Neural progenitor cell (in vitro differentiated cells): Measurements from ENCODE around the gene DNAJC24. TPM values are rescaled to one million over a fixed set of nuclear protein-coding genes. Genes with fewer than 3 reads are reported as not detected.

Source experiments
- DNase-seq: peaks from one replicate; pipeline ENCODE4 v3.0.0-alpha.2; 2016; ENCODE audit warnings: low spot score
- H2AFZ ChIP-seq: fragments of 200-600 bp; sonication (generic); replicated peaks from 2 replicates; pipeline ENCODE4 v1.6.1; 2016; ENCODE audit warnings: antibody characterized with exemption
- H3F3A ChIP-seq: fragments of 200-600 bp; sonication (generic); 2 replicates; pipeline ENCODE4 v1.6.1; 2016; ENCODE audit warnings: antibody characterized with exemption, low read depth
- H3K27ac ChIP-seq: fragments of 200-600 bp; sonication (generic); 2 replicates; pipeline ENCODE4 v1.5.1; 2016; ENCODE audit warnings: mild to moderate bottlenecking
- H3K27me3 ChIP-seq: fragments of 200-600 bp; sonication (generic); 2 replicates; pipeline ENCODE4 v1.6.1; 2016; ENCODE audit warnings: mild to moderate bottlenecking, moderate library complexity
- H3K36me3 ChIP-seq: fragments of 200-600 bp; sonication (generic); 2 replicates; pipeline ENCODE4 v1.5.1; 2016
- H3K4me1 ChIP-seq: fragments of 200-600 bp; sonication (generic); 2 replicates; pipeline ENCODE4 v1.6.1; 2016; ENCODE audit warnings: mixed run types
- H3K4me2 ChIP-seq: fragments of 200-600 bp; sonication (generic); 2 replicates; pipeline ENCODE4 v1.6.1; 2016
- H3K4me3 ChIP-seq: fragments of 200-600 bp; sonication (generic); 2 replicates; pipeline ENCODE4 v1.5.1; 2016
- H3K79me2 ChIP-seq: fragments of 200-600 bp; sonication (generic); 2 replicates; pipeline ENCODE4 v1.6.1; 2016; ENCODE audit warnings: low read depth
- H3K9ac ChIP-seq: fragments of 200-600 bp; sonication (generic); 2 replicates; pipeline ENCODE4 v1.6.1; 2016
- H3K9me3 ChIP-seq: fragments of 200-600 bp; sonication (generic); 2 replicates; pipeline ENCODE4 v1.5.1; 2016; ENCODE audit warnings: low read depth
- H4K20me1 ChIP-seq: fragments of 200-600 bp; sonication (generic); 2 replicates; pipeline ENCODE4 v1.6.1; 2016; ENCODE audit warnings: low read depth
- H3K27ac Mint-ChIP-seq: 3 replicates; pipeline ENCODE4 v1.8.0; 2021; ENCODE audit warnings: mixed read lengths
- H3K27me3 Mint-ChIP-seq: 2 replicates; pipeline ENCODE4 v1.8.0; 2022; ENCODE audit warnings: low read depth, mild to moderate bottlenecking, inconsistent platforms, moderate library complexity, mixed read lengths; ENCODE audit not compliant: insufficient read depth
- H3K36me3 Mint-ChIP-seq: 3 replicates; pipeline ENCODE4 v1.8.0; 2021; ENCODE audit warnings: mixed read lengths
- H3K4me1 Mint-ChIP-seq: 3 replicates; pipeline ENCODE4 v1.8.0; 2021; ENCODE audit warnings: mixed read lengths
- H3K4me3 Mint-ChIP-seq: 3 replicates; pipeline ENCODE4 v1.8.0; 2021; ENCODE audit warnings: mild to moderate bottlenecking, moderate library complexity, mixed read lengths
- H3K9me3 Mint-ChIP-seq: 3 replicates; pipeline ENCODE4 v1.8.0; 2020; ENCODE audit warnings: mixed read lengths
- CTCF ChIP-seq: fragments of 200-600 bp; sonication (generic); IDR thresholded peaks from 2 replicates; pipeline ENCODE4 v1.5.1; 2017; ENCODE audit warnings: antibody characterized with exemption, mild to moderate bottlenecking
- EZH2 ChIP-seq: fragments of 200-600 bp; sonication (generic); IDR thresholded peaks from 2 replicates; pipeline ENCODE4 v1.6.1; 2017; ENCODE audit warnings: antibody characterized with exemption, mild to moderate bottlenecking, moderate library complexity
- EZH2phosphoT487 ChIP-seq: fragments of 200-600 bp; sonication (generic); IDR thresholded peaks from 2 replicates; pipeline ENCODE4 v1.6.1; 2017; ENCODE audit warnings: antibody characterized with exemption
- total RNA-seq: library from RNA; depleted of rRNA; stranded (reverse); fragments of >200 nt; gene quantifications from 2 replicates; pipeline ENCODE4 v1.2.3, GENCODE V29; 2015; ENCODE audit warnings: low replicate concordance

The DNAJC24 gene
- total RNA-seq, 1 donor from 2014 or later, result 80.9 TPM

- H2AFZ ChIP-seq, result no peak overlapping the region
- H3K27me3 Mint-ChIP-seq, result peaks cover 2% of the 10 kb centered on the region
Measured at GRCh38 chr11:31455177-31455576, 85.5 kb downstream of the DNAJC24 start.

DNA sequence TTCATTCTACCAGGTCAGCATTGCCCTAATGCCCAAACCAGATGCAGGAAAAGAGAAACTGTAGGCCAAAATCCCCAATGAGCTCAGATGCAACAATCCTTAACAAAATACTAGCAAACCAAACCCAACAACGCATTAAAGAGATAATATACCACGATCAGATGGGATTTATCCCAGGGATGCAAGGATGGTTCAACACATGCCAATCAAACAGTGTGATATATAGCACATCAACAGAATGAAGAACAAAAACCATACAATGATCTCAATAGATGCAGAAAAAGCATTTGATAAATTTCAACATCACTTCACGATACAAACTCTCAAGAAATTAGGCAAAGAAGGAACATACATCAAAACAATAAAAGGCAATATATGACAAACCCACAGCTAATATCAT, 94.8 kb downstream of the DNAJC24 start:
- no peak overlapping the region for H3K4me3 ChIP-seq
- peaks cover 67% of the 10 kb centered on the region for H3K36me3 Mint-ChIP-seq
- peaks cover 34% of the 10 kb centered on the region for H3K9me3 ChIP-seq
- H3K27ac Mint-ChIP-seq, result no peak overlapping the region
- no peaks in the 10 kb centered on the region for H3K27me3 ChIP-seq
- no peak overlapping the region for H2AFZ ChIP-seq
- no peak overlapping the region for H3K27ac ChIP-seq
- peaks cover 45% of the 10 kb centered on the region for H3K9me3 Mint-ChIP-seq
- peaks cover 11% of the 10 kb centered on the region for H3F3A ChIP-seq
- H3K4me1 Mint-ChIP-seq, result no peaks in the 10 kb centered on the region
- peaks cover 92% of the 10 kb centered on the region for H3K79me2 ChIP-seq
- no peak for DNase-seq
- H3K9ac ChIP-seq, result no peak overlapping the region
- TF ChIP-seq EZH2 (no peak), CTCF (no peak), EZH2phosphoT487 (no peak)
- H4K20me1 ChIP-seq, result no peaks in the 10 kb centered on the region
- no peak overlapping the region for H3K4me2 ChIP-seq
- H3K4me3 Mint-ChIP-seq, result no peak overlapping the region
- peaks cover 63% of the 10 kb centered on the region for H3K36me3 ChIP-seq
- no peaks in the 10 kb centered on the region for H3K4me1 ChIP-seq
- peaks cover 5% of the 10 kb centered on the region for H3K27me3 Mint-ChIP-seq

More at GRCh38 chr11:31455177-31455576, 85.5 kb downstream of the DNAJC24 start:
- peaks cover 47% of the 10 kb centered on the region for H3K36me3 Mint-ChIP-seq
- H3K36me3 ChIP-seq, result peaks cover 8% of the 10 kb centered on the region
- TF ChIP-seq EZH2phosphoT487 (no peak), EZH2 (no peak)
- DNase-seq, result no peak
- H3K27ac Mint-ChIP-seq, result no peak overlapping the region
- no peak overlapping the region for H3K4me2 ChIP-seq
- peaks cover 44% of the 10 kb centered on the region for H3K79me2 ChIP-seq
- H3K9me3 Mint-ChIP-seq, result no peaks in the 10 kb centered on the region
- H3F3A ChIP-seq, result no peaks in the 10 kb centered on the region
- no peaks in the 10 kb centered on the region for H4K20me1 ChIP-seq
- H3K4me1 ChIP-seq, result peaks cover 3% of the 10 kb centered on the region
- H3K27ac ChIP-seq, result no peak overlapping the region
- no peak overlapping the region for H3K9ac ChIP-seq
- no peak overlapping the region for H3K4me3 ChIP-seq
- no peaks in the 10 kb centered on the region for H3K9me3 ChIP-seq
- H3K4me1 Mint-ChIP-seq, result no peaks in the 10 kb centered on the region
- H3K27me3 ChIP-seq, result no peaks in the 10 kb centered on the region
- no peak overlapping the region for H3K4me3 Mint-ChIP-seq

GRCh38 chr11:31474083-31474482, 104.4 kb downstream of the DNAJC24 start:
- Mint-ChIP-seq H3K4me3 (no peak overlapping the region), H3K27ac (no peak overlapping the region), H3K4me1 (peaks cover 16% of the 10 kb centered on the region), H3K9me3 (peaks cover 14% of the 10 kb centered on the region), H3K27me3 (no peaks in the 10 kb centered on the region), H3K36me3 (peaks cover 34% of the 10 kb centered on the region)
- no peak for DNase-seq
- H3K9me3 ChIP-seq, result no peaks in the 10 kb centered on the region
- H3K79me2 ChIP-seq, result peaks cover 86% of the 10 kb centered on the region
- H2AFZ ChIP-seq, result no peak overlapping the region
- no peaks in the 10 kb centered on the region for H4K20me1 ChIP-seq
- H3F3A ChIP-seq, result peaks cover 38% of the 10 kb centered on the region
- no peak overlapping the region for H3K9ac ChIP-seq
- H3K27ac ChIP-seq, result no peak overlapping the region
- no peaks in the 10 kb centered on the region for H3K27me3 ChIP-seq
- no peak for TF ChIP-seq EZH2phosphoT487
- TF ChIP-seq EZH2, result no peak
- TF ChIP-seq CTCF, result no peak
- H3K4me3 ChIP-seq, result no peak overlapping the region
- H3K36me3 ChIP-seq, result peaks cover 14% of the 10 kb centered on the region
- H3K4me1 ChIP-seq, result peaks cover 38% of the 10 kb centered on the region
- H3K4me2 ChIP-seq, result no peak overlapping the region

DNA sequence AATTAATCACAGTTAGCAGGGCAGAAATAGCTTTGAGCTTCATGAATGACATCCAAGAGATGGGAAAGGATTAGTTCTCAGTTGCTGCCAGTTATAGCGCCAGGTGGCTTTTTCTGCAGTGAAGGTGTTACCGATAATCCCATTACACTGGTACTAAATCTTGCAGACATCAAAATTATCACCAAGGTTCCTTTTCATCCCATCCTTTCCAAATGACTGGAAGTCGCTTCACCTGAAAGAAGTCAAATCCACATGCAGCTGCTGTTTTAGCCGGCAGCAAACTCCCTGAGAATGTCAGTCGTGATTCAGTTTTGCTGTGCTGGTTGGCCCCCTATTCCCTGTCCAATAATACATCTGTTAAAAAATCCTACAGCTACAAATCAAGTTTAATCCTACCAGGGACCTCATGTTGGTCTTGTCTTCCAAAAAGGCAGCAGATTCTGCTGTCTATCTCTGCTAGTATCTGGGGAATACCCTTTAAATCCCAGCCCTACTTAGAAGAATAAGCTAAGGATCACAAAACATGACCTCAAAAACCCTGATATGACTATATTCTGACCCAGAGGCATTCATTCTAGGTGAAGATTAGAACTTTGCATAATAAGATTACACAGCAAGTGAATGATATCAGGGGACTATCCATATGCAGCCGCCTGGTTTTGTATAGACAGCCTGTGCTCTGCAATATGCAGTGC, 108.0 kb downstream of the DNAJC24 start:
- H3K36me3 ChIP-seq, result peaks cover 10% of the 10 kb centered on the region
- H3K4me3 ChIP-seq, result no peak overlapping the region
- peaks cover 11% of the 10 kb centered on the region for H3K36me3 Mint-ChIP-seq
- no peaks in the 10 kb centered on the region for H3K27me3 ChIP-seq
- no peak overlapping the region for H3K9ac ChIP-seq
- H4K20me1 ChIP-seq, result no peaks in the 10 kb centered on the region
- H3K4me3 Mint-ChIP-seq, result no peak overlapping the region
- peaks cover 25% of the 10 kb centered on the region for H3F3A ChIP-seq
- H3K27ac Mint-ChIP-seq, result peak overlapping the region; percentile 29
- peak overlapping the region; percentile 42 for H3K27ac ChIP-seq
- H3K4me1 Mint-ChIP-seq, result peaks cover 38% of the 10 kb centered on the region
- H3K9me3 Mint-ChIP-seq, result peaks cover 12% of the 10 kb centered on the region
- TF ChIP-seq EZH2 (no peak), EZH2phosphoT487 (no peak), CTCF (no peak)
- no peak overlapping the region for H2AFZ ChIP-seq
- no peaks in the 10 kb centered on the region for H3K27me3 Mint-ChIP-seq
- peaks cover 40% of the 10 kb centered on the region for H3K4me1 ChIP-seq
- peaks cover 95% of the 10 kb centered on the region for H3K79me2 ChIP-seq
- no peak for DNase-seq
- peak overlapping the region; percentile 23 for H3K4me2 ChIP-seq
- H3K9me3 ChIP-seq, result no peaks in the 10 kb centered on the region
